ENCODE measurements around the gene TP53I3.

DNA sequence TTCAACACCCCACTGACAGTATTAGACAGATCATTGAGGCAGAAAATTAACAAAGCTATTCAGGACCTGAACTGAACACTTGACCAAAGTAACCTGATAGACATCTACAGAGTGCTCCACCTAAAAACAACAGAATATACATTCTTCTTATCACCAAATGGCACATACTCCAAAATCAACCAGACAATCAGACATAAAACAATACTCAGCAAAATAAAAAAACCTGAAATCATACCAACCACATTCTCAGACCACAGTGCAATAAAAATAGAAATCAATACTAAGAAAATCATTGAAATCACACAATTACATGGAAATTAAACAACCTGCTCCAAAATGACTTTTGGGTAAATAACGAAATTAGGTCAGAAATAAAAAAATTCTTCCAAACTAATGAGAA is 22.7 kb upstream of the TP53I3 start:
- TF ChIP-seq BHLHE40 (IDR thresholded peaks at IDR 0.05; ENCODE audit: low read depth, low read length) = no peak
- no peak for TF ChIP-seq CTCF (conservative IDR thresholded peaks at IDR 0.05; ENCODE audit: low read depth, low read length)
- TF ChIP-seq RAD21 (IDR thresholded peaks at IDR 0.05; ENCODE audit: low read length) = no peak
- TF ChIP-seq NFE2L2 (IDR thresholded peaks at IDR 0.05; ENCODE audit: low read depth, low read length) = no peak
- no peak for TF ChIP-seq CEBPB (IDR thresholded peaks at IDR 0.05; ENCODE audit: low read depth, low read length)
- no peak for TF ChIP-seq POLR2A (IDR thresholded peaks at IDR 0.05; ENCODE audit: low read depth, low read length)
- TF ChIP-seq SMC3 (IDR thresholded peaks at IDR 0.05; ENCODE audit: low read depth, low read length) = no peak
- TF ChIP-seq ELK1 (IDR thresholded peaks at IDR 0.05; ENCODE audit: borderline replicate concordance, low read depth, low read length) = no peak
